ENCODE measurements around the gene GDF2.

Gene GDF2

GRCh38 chr10:47294057-47294456 lies 28.2 kb upstream of the GDF2 start:
- Histone ChIP-seq H3K9me3 (ENCODE audit: low read length) (no peaks in the 10 kb centered on the region), H3K4me2 (ENCODE audit: low read length) (no peak overlapping the region), H3K79me2 (ENCODE audit: insufficient read depth, low read length) (no peaks in the 10 kb centered on the region), H3K4me1 (ENCODE audit: insufficient read depth, low read length, severe bottlenecking) (no peaks in the 10 kb centered on the region), H3K36me3 (ENCODE audit: insufficient read depth, low read length) (no peaks in the 10 kb centered on the region), H2AFZ (ENCODE audit: low read length) (no peak overlapping the region), H3K4me3 (ENCODE audit: low read depth, low read length, poor library complexity, severe bottlenecking) (no peak overlapping the region), H4K20me1 (ENCODE audit: insufficient read depth, low read length) (no peaks in the 10 kb centered on the region), H3K27me3 (ENCODE audit: insufficient read depth, low read length) (0 out of 2 replicates have a peak, but pooled peaks cover 5% of the 10 kb centered on the region), H3K9me2 (ENCODE audit: low read depth, low read length) (no peaks in the 10 kb centered on the region), H3F3A (ENCODE audit: insufficient read depth, low read length) (no peaks in the 10 kb centered on the region), H3K9ac (ENCODE audit: low read length) (no peak overlapping the region), H3K27ac (ENCODE audit: low read depth, low read length, poor library complexity, severe bottlenecking) (no peak overlapping the region)
- no peak for TF ChIP-seq CTCF (IDR thresholded peaks at IDR 0.05; ENCODE audit: low read length)
- TF ChIP-seq EZH2 (IDR thresholded peaks at IDR 0.05; ENCODE audit: borderline replicate concordance, low read length) = no peak

- Histone ChIP-seq H3K4me3 (ENCODE audit: low read depth, low read length, poor library complexity, severe bottlenecking) (no peak overlapping the region), H3K9me3 (ENCODE audit: low read length) (no peaks in the 10 kb centered on the region), H3K79me2 (ENCODE audit: insufficient read depth, low read length) (no peaks in the 10 kb centered on the region), H3K9me2 (ENCODE audit: low read depth, low read length) (no peaks in the 10 kb centered on the region), H3K27me3 (ENCODE audit: insufficient read depth, low read length) (0 out of 2 replicates have a peak, but pooled peaks cover 5% of the 10 kb centered on the region), H3F3A (ENCODE audit: insufficient read depth, low read length) (no peaks in the 10 kb centered on the region), H4K20me1 (ENCODE audit: insufficient read depth, low read length) (no peaks in the 10 kb centered on the region), H2AFZ (ENCODE audit: low read length) (no peak overlapping the region), H3K4me2 (ENCODE audit: low read length) (no peak overlapping the region), H3K9ac (ENCODE audit: low read length) (no peak overlapping the region), H3K27ac (ENCODE audit: low read depth, low read length, poor library complexity, severe bottlenecking) (no peak overlapping the region), H3K4me1 (ENCODE audit: insufficient read depth, low read length, severe bottlenecking) (no peaks in the 10 kb centered on the region), H3K36me3 (ENCODE audit: insufficient read depth, low read length) (no peaks in the 10 kb centered on the region)
- TF ChIP-seq CTCF (IDR thresholded peaks at IDR 0.05; ENCODE audit: low read length) (no peak), EZH2 (IDR thresholded peaks at IDR 0.05; ENCODE audit: borderline replicate concordance, low read length) (no peak)
Measured at GRCh38 chr10:47294501-47294900, 27.8 kb upstream of the GDF2 start.

- Histone ChIP-seq H3K36me3 (ENCODE audit: insufficient read depth, low read length) (no peaks in the 10 kb centered on the region), H3K4me2 (ENCODE audit: low read length) (no peak overlapping the region), H3K9me2 (ENCODE audit: low read depth, low read length) (no peaks in the 10 kb centered on the region), H3K4me3 (ENCODE audit: low read depth, low read length, poor library complexity, severe bottlenecking) (no peak overlapping the region), H3K27me3 (ENCODE audit: insufficient read depth, low read length) (0 out of 2 replicates have a peak, but pooled peaks cover 5% of the 10 kb centered on the region), H3K27ac (ENCODE audit: low read depth, low read length, poor library complexity, severe bottlenecking) (no peak overlapping the region), H4K20me1 (ENCODE audit: insufficient read depth, low read length) (no peaks in the 10 kb centered on the region), H2AFZ (ENCODE audit: low read length) (no peak overlapping the region), H3K9me3 (ENCODE audit: low read length) (no peaks in the 10 kb centered on the region), H3K79me2 (ENCODE audit: insufficient read depth, low read length) (no peaks in the 10 kb centered on the region), H3F3A (ENCODE audit: insufficient read depth, low read length) (no peaks in the 10 kb centered on the region), H3K9ac (ENCODE audit: low read length) (no peak overlapping the region), H3K4me1 (ENCODE audit: insufficient read depth, low read length, severe bottlenecking) (no peaks in the 10 kb centered on the region)
- TF ChIP-seq EZH2 (IDR thresholded peaks at IDR 0.05; ENCODE audit: borderline replicate concordance, low read length) = no peak
- TF ChIP-seq CTCF (IDR thresholded peaks at IDR 0.05; ENCODE audit: low read length) = no peak
Measured at GRCh38 chr10:47295411-47295810, 26.8 kb upstream of the GDF2 start.
